Common myeloid progenitor, CD34-positive (primary cell): ENCODE data around the gene ERICH3.

Source experiments
- CTCF ChIA-PET: fragments of 350-600 bp; sonication (Branson Sonifier 250); formaldehyde crosslinking; loops from one replicate; lab custom pipeline; 2021; ENCODE audit warnings: antibody characterized with exemption; lab: Charles Lee
- POLR2A ChIA-PET: fragments of 350-600 bp; sonication (Branson Sonifier 250); formaldehyde crosslinking; loops from one replicate; lab custom pipeline; 2021; ENCODE audit warnings: antibody characterized with exemption; lab: Charles Lee
- DNase-seq, 3 donors: peaks; one replicate each; pipeline versions ENCODE4 v3.0.0 to v3.0.0-alpha.2; 2013
- H3K27ac ChIP-seq, 2 experiments: 1 replicate in 1 of 2; 2 replicates in 1 of 2; pipeline ENCODE4 v1.7.0; 2013; ENCODE audit warnings: inconsistent platforms in 2 of 2, low read length in 2 of 2, mild to moderate bottlenecking in 2 of 2, low read depth in 1 of 2, moderate library complexity in 1 of 2; ENCODE audit not compliant: severe bottlenecking in 2 of 2, insufficient read depth in 1 of 2, poor library complexity in 1 of 2
- H3K27me3 ChIP-seq, 5 experiments: replicated peaks in 2 of 5; 1 replicate in 3 of 5; 2 replicates in 2 of 5; pipeline versions ENCODE4 v1.6.1 to v1.7.0; 2013; ENCODE audit warnings: low read length in 4 of 5, mild to moderate bottlenecking in 2 of 5, moderate library complexity in 2 of 5, inconsistent platforms in 1 of 5; ENCODE audit not compliant: insufficient read depth in 5 of 5, control insufficient read depth in 4 of 5
- H3K36me3 ChIP-seq, 4 experiments: 1 replicate in 2 of 4; 2 replicates in 2 of 4; pipeline versions ENCODE4 v1.6.1 to v1.7.0; 2013; ENCODE audit warnings: low read length in 3 of 4, control low read depth in 1 of 4, mild to moderate bottlenecking in 1 of 4; ENCODE audit not compliant: control insufficient read depth in 4 of 4, insufficient read depth in 4 of 4
- H3K4me1 ChIP-seq, 4 experiments: 1 replicate in 3 of 4; 2 replicates in 1 of 4; pipeline versions ENCODE4 v1.6.1 to v1.7.1; 2013; ENCODE audit warnings: low read length in 3 of 4, mild to moderate bottlenecking in 3 of 4, control low read depth in 1 of 4, inconsistent platforms in 1 of 4, moderate library complexity in 1 of 4; ENCODE audit not compliant: control insufficient read depth in 4 of 4, insufficient read depth in 4 of 4; ENCODE audit errors: control extremely low read depth in 1 of 4
- H3K4me3 ChIP-seq, 7 experiments: 1 replicate in 4 of 7; 2 replicates in 3 of 7; pipeline versions ENCODE4 v1.5.1 to v1.7.0; 2013; ENCODE audit warnings: mild to moderate bottlenecking in 7 of 7, low read length in 6 of 7, moderate library complexity in 6 of 7, inconsistent platforms in 2 of 7, low read depth in 2 of 7, control low read depth in 1 of 7; ENCODE audit not compliant: insufficient read depth in 4 of 7, control insufficient read depth in 1 of 7; ENCODE audit errors: extremely low read depth in 1 of 7
- H3K9me3 ChIP-seq, 5 experiments: 1 replicate in 4 of 5; 2 replicates in 1 of 5; pipeline versions ENCODE4 v1.6.1 to v1.7.1; 2013; ENCODE audit warnings: low read length in 4 of 5, mild to moderate bottlenecking in 2 of 5, inconsistent platforms in 1 of 5, low read depth in 1 of 5, moderate library complexity in 1 of 5; ENCODE audit not compliant: control insufficient read depth in 4 of 5, insufficient read depth in 2 of 5; ENCODE audit errors: control extremely low read depth in 1 of 5
- WGBS: methylation state at CpG from one replicate; pipeline ENCODE4 v1.1.5; 2013; ENCODE audit not compliant: insufficient coverage; 5-methylcytosine and 5-hydroxymethylcytosine counted together

ERICH3 gene

DNA sequence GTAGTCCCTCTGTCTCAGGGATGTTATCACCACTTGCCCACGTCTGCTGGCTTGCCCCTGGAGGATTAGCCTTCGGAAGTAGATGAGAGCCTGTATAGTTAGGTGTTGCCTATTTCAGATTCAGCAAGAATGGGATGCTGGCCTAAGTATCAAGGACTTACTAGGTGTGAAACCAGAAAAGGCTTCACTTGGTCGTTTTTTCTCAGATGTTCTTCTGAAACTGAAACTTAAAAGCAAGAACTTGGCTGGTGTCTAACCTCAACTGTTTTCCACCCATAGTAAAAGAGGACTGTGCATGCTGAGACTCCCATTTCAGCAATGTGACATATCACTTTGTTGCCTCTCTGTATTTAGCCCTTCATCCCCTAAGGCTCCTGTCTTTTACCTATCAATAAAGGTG, 94.2 kb downstream of the ERICH3 start:
- H3K4me1 ChIP-seq: no peaks in the 10 kb centered on the region
- WGBS: 89% methylated on average over 3 of the region's 3 CpGs
- H3K27me3 ChIP-seq: no peaks in the 10 kb centered on the region
- DNase-seq: no peak
- H3K4me3 ChIP-seq: no peak overlapping the region
- POLR2A ChIA-PET: no interaction called here
- CTCF ChIA-PET: no interaction called here
- no peak overlapping the region for H3K27ac ChIP-seq
- no peaks in the 10 kb centered on the region for H3K9me3 ChIP-seq
- H3K36me3 ChIP-seq: no peaks in the 10 kb centered on the region

DNA sequence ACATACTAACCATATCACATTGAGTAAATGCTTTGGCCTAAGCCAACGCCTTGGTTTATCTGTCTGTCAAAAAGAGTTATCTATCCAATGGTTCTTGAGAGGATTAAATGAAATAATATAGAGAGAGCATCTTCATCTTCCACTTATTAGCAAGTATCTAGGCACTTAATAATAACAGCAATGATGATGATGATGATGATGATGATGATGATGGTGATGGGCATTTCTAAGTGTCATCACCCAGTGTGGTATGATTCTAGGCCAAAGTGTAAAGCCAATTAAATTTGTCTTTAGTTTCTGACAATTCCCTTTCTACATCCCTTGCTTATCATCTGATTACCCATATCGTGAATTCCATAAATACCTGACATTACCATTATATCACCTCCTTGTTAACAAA, 95.5 kb downstream of the ERICH3 start:
- H3K9me3 ChIP-seq: no peaks in the 10 kb centered on the region
- ChIA-PET CTCF (no interaction called here), POLR2A (no interaction called here)
- 100% methylated on average over 1 of the region's 2 CpGs for WGBS
- peaks cover 0 to 2% (median 0%) of the 10 kb centered on the region in 5 experiments for H3K27me3 ChIP-seq
- no peak overlapping the region for H3K4me3 ChIP-seq
- no peaks in the 10 kb centered on the region for H3K36me3 ChIP-seq
- DNase-seq: no peak
- no peaks in the 10 kb centered on the region for H3K4me1 ChIP-seq
- H3K27ac ChIP-seq: no peak overlapping the region

DNA sequence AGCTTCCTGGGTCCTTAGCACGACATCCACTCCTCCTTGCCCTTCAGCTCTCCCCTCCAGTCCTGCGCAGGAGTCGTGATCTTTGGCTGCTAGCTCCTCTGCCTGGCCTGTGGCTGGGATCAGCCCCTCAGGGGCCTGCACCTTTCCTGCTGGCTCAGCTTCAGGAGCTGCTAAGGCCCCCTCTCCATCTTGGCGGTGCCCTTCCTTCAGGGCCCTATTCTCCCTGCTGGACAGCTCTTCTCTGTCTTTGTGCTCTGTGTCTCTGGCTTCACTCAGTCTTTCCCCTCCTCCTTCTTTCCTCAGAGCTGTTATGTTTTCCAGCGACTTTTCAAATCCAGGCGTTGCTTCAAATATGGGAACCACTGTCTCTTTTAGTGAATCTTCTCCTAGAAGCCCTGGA, 101.7 kb downstream of the ERICH3 start:
- Histone ChIP-seq H3K27me3 (peaks cover 0 to 16% (median 1%) of the 10 kb centered on the region in 5 experiments), H3K27ac (no peak overlapping the region), H3K36me3 (no peaks in the 10 kb centered on the region), H3K4me1 (no peaks in the 10 kb centered on the region), H3K9me3 (no peaks in the 10 kb centered on the region), H3K4me3 (no peak overlapping the region)
- POLR2A ChIA-PET: no interaction called here
- 91% methylated on average over 4 of the region's 6 CpGs for WGBS
- no peak for DNase-seq
- CTCF ChIA-PET: no interaction called here

DNA sequence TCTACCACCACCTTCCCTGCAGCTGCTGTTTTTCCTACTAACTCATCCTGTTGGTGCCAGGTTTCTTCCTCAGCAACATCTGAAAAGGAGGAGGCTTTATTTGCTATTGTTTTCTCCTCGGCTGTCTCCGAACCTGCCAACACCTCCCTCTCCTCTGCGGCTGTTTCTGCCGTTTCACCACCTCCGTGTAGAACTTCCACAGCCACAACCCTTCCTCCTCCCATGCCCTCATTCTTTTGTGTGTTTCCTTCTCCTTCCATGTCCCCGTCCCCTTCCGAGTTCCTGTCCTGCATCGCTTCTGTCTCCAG, 102.1 kb downstream of the ERICH3 start:
- ChIA-PET CTCF (no interaction called here), POLR2A (no interaction called here)
- Histone ChIP-seq H3K36me3 (no peaks in the 10 kb centered on the region), H3K27ac (no peak overlapping the region), H3K27me3 (peaks cover 0 to 16% (median 1%) of the 10 kb centered on the region in 5 experiments), H3K4me3 (no peak overlapping the region), H3K9me3 (no peaks in the 10 kb centered on the region), H3K4me1 (no peaks in the 10 kb centered on the region)
- DNase-seq: no peak
- WGBS: 40% methylated on average over 6 of the region's 8 CpGs

DNA sequence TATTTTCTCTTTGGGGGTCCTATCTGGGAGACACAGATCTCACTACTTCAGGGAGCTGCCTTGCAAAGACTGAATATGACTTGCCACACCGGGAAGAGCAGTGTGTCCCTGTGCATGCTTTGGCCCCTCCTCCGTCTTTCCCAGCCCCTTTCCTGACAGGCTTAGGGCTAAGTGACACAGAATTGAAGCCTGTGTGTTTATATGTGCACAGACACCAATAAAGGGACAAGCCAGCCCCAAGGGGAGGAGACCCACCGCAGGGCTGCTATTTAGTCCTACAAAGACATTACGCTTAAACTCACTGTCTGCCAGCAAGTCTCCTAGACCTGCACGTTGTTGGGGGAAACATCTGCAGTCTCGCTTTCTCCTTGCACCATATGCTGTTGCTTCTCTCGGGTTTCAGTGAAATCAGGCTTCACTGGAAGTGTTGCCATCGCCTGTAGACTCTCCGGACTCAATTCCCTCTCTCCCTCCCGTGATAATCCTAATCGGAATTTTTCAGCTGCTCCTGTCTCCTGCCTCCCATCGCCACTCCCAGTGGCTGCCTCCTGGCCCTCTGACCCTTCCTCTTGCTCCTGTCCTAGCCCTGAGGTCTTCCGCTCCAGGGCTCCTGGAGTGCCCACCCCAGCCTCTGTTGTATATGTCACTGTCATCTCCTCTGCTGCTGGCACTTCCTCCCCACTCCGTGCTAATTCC, 102.6 kb downstream of the ERICH3 start:
- 60% methylated on average over 14 of the region's 14 CpGs for WGBS
- Histone ChIP-seq H3K9me3 (no peaks in the 10 kb centered on the region), H3K4me3 (no peak overlapping the region), H3K36me3 (no peaks in the 10 kb centered on the region), H3K27me3 (peaks cover 0 to 16% (median 1%) of the 10 kb centered on the region in 5 experiments), H3K4me1 (no peaks in the 10 kb centered on the region), H3K27ac (no peak overlapping the region)
- POLR2A ChIA-PET: no interaction called here
- no peak for DNase-seq
- CTCF ChIA-PET: no interaction called here

DNA sequence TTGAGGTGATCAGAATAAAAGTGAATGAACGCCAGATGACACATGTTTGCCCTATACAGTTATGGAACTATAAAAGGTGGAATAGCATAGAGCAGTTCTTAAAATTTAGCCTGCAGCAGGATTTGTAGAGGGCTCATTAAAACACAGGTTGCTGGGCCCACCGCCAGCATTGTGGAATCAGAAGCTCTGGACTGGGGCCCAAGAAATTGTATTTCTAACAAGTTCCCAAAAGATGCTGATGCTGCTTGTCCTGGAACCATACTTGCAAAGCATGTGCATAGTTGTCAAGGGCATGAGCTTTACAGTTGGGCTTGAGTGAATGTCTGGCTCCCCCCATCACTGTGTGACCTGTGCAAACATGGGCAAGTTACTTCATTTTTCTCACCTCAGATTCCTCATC, 123.7 kb downstream of the ERICH3 start:
- Histone ChIP-seq H3K27me3 (no peaks in the 10 kb centered on the region), H3K27ac (no peak overlapping the region), H3K36me3 (no peaks in the 10 kb centered on the region), H3K9me3 (no peaks in the 10 kb centered on the region), H3K4me1 (no peaks in the 10 kb centered on the region), H3K4me3 (no peak overlapping the region)
- no peak for DNase-seq
- WGBS: 100% methylated on average over 2 of the region's 2 CpGs
- POLR2A ChIA-PET: no interaction called here
- CTCF ChIA-PET: no interaction called here

DNA sequence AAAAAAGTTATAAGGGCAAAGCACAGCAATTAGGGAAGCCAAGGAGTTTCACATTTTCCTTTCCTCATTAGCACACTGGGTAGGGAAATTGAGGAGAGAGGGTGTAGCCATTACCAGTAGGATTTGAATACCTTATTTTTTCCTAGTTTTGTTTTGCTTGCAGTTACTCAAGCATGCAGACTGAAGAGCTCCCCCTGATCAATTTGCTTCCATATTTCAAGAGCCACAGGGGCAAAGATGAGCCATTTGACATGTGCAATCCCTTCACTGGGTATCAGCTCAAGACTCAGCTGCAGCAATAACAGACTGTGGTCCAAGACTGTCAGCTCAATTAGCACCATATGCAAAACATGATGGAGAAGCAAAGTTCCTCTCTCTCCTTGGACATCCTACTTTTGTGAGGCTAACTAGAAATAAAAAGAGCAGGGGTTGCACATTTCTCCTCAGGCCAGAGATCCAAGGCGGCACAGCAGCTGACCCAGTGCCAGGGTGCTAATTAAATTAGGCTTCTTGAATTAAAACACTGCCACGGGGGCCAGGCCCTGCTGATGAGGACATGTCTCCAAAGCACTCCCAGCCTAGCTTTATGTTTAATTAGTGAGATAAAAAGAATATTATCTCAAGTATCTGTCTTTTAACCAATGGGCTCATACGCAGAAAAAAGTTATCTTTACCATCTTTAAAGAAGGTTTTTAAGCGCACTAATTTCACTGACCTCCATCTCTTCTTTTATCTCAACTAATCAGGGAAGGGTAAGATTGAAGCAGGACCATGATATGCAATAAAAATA, 124.4 kb downstream of the ERICH3 start:
- no peak for DNase-seq
- Histone ChIP-seq H3K9me3 (no peaks in the 10 kb centered on the region), H3K4me1 (no peaks in the 10 kb centered on the region), H3K27me3 (no peaks in the 10 kb centered on the region), H3K36me3 (no peaks in the 10 kb centered on the region), H3K27ac (no peak overlapping the region), H3K4me3 (no peak overlapping the region)
- ChIA-PET POLR2A (no interaction called here), CTCF (no interaction called here)
- 88% methylated on average over 1 of the region's 4 CpGs for WGBS
